HEK293T (cell line): Measurements from ENCODE around the gene SEPTIN1.

Experiments used
- BHLHE40 ChIP-seq: fragments of 450-650 bp; IDR thresholded peaks from 2 replicates; pipeline ENCODE4 v1.6.1; 2016; ENCODE audit warnings: mild to moderate bottlenecking, moderate library complexity, borderline replicate concordance
- FOXK2 ChIP-seq: fragments of 450-650 bp; IDR thresholded peaks from 2 replicates; pipeline ENCODE4 v1.6.1; 2016; ENCODE audit warnings: mild to moderate bottlenecking
- FOXM1 ChIP-seq: fragments of 450-650 bp; IDR thresholded peaks from 2 replicates; pipeline ENCODE4 v1.6.1; 2017; ENCODE audit warnings: mild to moderate bottlenecking, borderline replicate concordance
- LEF1 ChIP-seq: fragments of 450-650 bp; IDR thresholded peaks from 2 replicates; pipeline ENCODE4 v1.6.1; 2017; ENCODE audit warnings: mild to moderate bottlenecking, borderline replicate concordance
- NFRKB ChIP-seq: fragments of 450-650 bp; IDR thresholded peaks from 2 replicates; pipeline ENCODE4 v1.6.1; 2016; ENCODE audit warnings: mild to moderate bottlenecking, moderate library complexity
- SP1 ChIP-seq: fragments of 450-650 bp; IDR thresholded peaks from 2 replicates; pipeline ENCODE4 v1.6.1; 2017
- TARDBP ChIP-seq: fragments of 450-650 bp; IDR thresholded peaks from 2 replicates; pipeline ENCODE4 v1.6.1; 2016
- TF ChIP-seq, protein P1 (sequence below): fragments of 450-650 bp; IDR thresholded peaks from 2 replicates; pipeline ENCODE4 v1.6.1; 2016

DNA sequence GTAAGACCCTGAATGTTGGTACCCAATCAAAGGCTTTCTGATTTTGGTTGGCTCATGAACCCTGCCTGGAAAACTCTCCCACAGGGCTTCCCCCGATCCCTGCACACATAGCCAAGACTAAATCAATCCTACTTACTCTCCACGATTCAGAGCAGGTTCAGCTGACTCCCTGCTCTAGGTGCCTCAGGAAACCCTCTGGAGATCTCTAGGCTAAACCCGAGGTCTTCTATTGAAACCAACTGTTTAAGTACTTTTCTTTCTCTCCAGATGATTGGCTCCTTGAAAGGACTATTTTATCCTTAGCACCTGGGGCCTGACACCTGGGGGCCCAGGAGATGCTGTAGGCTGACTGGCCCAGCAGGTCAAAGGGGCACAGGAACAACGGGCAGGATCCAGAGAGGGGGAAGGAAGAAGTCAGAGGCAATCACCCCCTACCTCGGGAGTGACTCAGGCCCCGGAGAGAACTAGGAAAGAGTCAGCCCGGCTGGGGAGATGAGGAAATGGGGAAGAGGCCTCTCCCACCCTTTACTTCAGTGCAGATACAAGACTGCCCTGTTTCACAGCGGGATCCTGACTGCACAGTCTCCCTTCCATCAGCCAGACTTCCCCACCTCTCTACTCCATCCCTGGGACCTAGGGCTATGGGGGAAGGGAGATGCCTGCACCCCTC, 14.1 kb downstream of the SEPTIN1 start:
- TF ChIP-seq, protein P1, sequence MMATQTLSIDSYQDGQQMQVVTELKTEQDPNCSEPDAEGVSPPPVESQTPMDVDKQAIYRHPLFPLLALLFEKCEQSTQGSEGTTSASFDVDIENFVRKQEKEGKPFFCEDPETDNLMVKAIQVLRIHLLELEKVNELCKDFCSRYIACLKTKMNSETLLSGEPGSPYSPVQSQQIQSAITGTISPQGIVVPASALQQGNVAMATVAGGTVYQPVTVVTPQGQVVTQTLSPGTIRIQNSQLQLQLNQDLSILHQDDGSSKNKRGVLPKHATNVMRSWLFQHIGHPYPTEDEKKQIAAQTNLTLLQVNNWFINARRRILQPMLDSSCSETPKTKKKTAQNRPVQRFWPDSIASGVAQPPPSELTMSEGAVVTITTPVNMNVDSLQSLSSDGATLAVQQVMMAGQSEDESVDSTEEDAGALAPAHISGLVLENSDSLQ, result no peak
- no peak for TF ChIP-seq NFRKB
- TF ChIP-seq SP1, result no peak
- TF ChIP-seq FOXM1, result no peak
- no peak for TF ChIP-seq FOXK2
- no peak for TF ChIP-seq BHLHE40
- TF ChIP-seq TARDBP, result no peak
- no peak for TF ChIP-seq LEF1
